Caco-2 (cell line): ENCODE results near the gene FUT6. TPM values are rescaled to one million over a fixed set of nuclear protein-coding genes. Genes with fewer than 3 reads are reported as not detected.

Experiments
- BruUV-seq: library from RNA; stranded (reverse); fragments of 400-500 nt; replicated peaks from 2 replicates; lab custom pipeline; 2021; lab: Mats Ljungman, UMichigan
- CTCF ChIA-PET: fragments of 300-600 bp; sonication (Branson Sonifier 250); formaldehyde crosslinking; loops from one replicate; lab custom pipeline; 2022; ENCODE audit warnings: antibody characterized with exemption; lab: Charles Lee
- POLR2A ChIA-PET: fragments of 300-600 bp; sonication (Branson Sonifier 250); formaldehyde crosslinking; loops from one replicate; lab custom pipeline; 2022; ENCODE audit warnings: antibody characterized with exemption; lab: Charles Lee
- DNase-seq, 2 experiments: peaks; one replicate each; pipeline versions ENCODE4 v3.0.0 to v3.0.0-alpha.2; 2020 to 2022
- H3K27me3 ChIP-seq: replicated peaks from 2 replicates; pipeline ENCODE4 v1.6.0; 2011; ENCODE audit warnings: low read length; ENCODE audit not compliant: control insufficient read depth, insufficient read depth
- H3K36me3 ChIP-seq: 2 replicates; pipeline ENCODE4 v1.5.1; 2011; ENCODE audit warnings: low read length; ENCODE audit not compliant: control insufficient read depth, insufficient read depth
- H3K4me1 ChIP-seq: fragments of 250-450 bp; sonication (Bioruptor Pico); 2 replicates; pipeline ENCODE4 v1.5.1; 2020; ENCODE audit warnings: mild to moderate bottlenecking
- H3K4me3 ChIP-seq: 2 replicates; pipeline ENCODE4 v1.5.1; 2011; ENCODE audit warnings: low read depth, mild to moderate bottlenecking, control low read depth, low read length
- H3K9me3 ChIP-seq: fragments of 250-450 bp; sonication (Bioruptor Pico); 2 replicates; pipeline ENCODE4 v1.5.1; 2020; ENCODE audit warnings: mild to moderate bottlenecking, moderate library complexity
- H3K27ac Mint-ChIP-seq: one replicate; pipeline ENCODE4 v1.8.0; 2022; ENCODE audit warnings: mixed read lengths; ENCODE audit not compliant: unreplicated experiment
- H3K27me3 Mint-ChIP-seq: one replicate; pipeline ENCODE4 v1.8.0; 2022; ENCODE audit warnings: mixed read lengths; ENCODE audit not compliant: insufficient read depth, unreplicated experiment
- H3K36me3 Mint-ChIP-seq: one replicate; pipeline ENCODE4 v1.8.0; 2022; ENCODE audit warnings: mild to moderate bottlenecking, mixed read lengths; ENCODE audit not compliant: insufficient read depth, unreplicated experiment
- H3K4me1 Mint-ChIP-seq: one replicate; pipeline ENCODE4 v1.8.0; 2022; ENCODE audit warnings: low read depth, mixed read lengths; ENCODE audit not compliant: unreplicated experiment
- H3K4me3 Mint-ChIP-seq: one replicate; pipeline ENCODE4 v1.8.0; 2022; ENCODE audit warnings: mild to moderate bottlenecking, moderate library complexity, mixed read lengths; ENCODE audit not compliant: unreplicated experiment
- H3K9me3 Mint-ChIP-seq: one replicate; pipeline ENCODE4 v1.8.0; 2022; ENCODE audit warnings: mixed read lengths; ENCODE audit not compliant: unreplicated experiment
- CTCF ChIP-seq, 2 experiments: fragments of 200-600 bp in 1 of 2; IDR thresholded peaks; 1 replicate in 1 of 2; 2 replicates in 1 of 2; pipeline versions ENCODE4 v1.5.1 to v1.8.0; 2011 to 2022; ENCODE audit warnings: antibody characterized with exemption in 1 of 2, control low read depth in 1 of 2, inconsistent platforms in 1 of 2, low read depth in 1 of 2, low read length in 1 of 2, mild to moderate bottlenecking in 1 of 2, moderate library complexity in 1 of 2; ENCODE audit not compliant: insufficient read depth in 1 of 2, severe bottlenecking in 1 of 2, unreplicated experiment in 1 of 2
- intact Hi-C: fragments of 100-400 bp; cut with micrococcal nuclease; formaldehyde crosslinking; loops from one replicate; pipeline ENCODE4 v1.10.0; 2022; ENCODE audit not compliant: unreplicated experiment
- total RNA-seq: library from RNA; stranded (reverse); gene quantifications from 2 replicates; pipeline ENCODE4 v1.2.3, GENCODE V29; 2022

The FUT6 gene
- total RNA-seq, 1 experiment from 2014 or later: not detected

GRCh38 chr19:5832061-5832460 is 7.4 kb downstream of the FUT6 start:
- H3K4me1 Mint-ChIP-seq: peaks cover 4% of the 10 kb centered on the region
- no peak overlapping the region for H3K27ac Mint-ChIP-seq

GRCh38 chr19:5831159-5831558 is 8.3 kb downstream of the FUT6 start:
- POLR2A ChIA-PET: no interaction called here
- no peak overlapping the region for H3K4me3 ChIP-seq
- H3K27me3 Mint-ChIP-seq: no peaks in the 10 kb centered on the region
- no peaks in the 10 kb centered on the region for H3K27me3 ChIP-seq
- H3K36me3 ChIP-seq: no peaks in the 10 kb centered on the region
- BruUV-seq: no TSS peak
- no peak overlapping the region for H3K27ac Mint-ChIP-seq
- no peak for TF ChIP-seq CTCF (IDR thresholded peaks at IDR 0.05; ENCODE audit: insufficient read depth in 1 of 2, low read depth in 1 of 2, low read length in 1 of 2, severe bottlenecking in 1 of 2, unreplicated experiment in 1 of 2)
- H3K9me3 ChIP-seq: no peaks in the 10 kb centered on the region
- H3K36me3 Mint-ChIP-seq: peaks cover 12% of the 10 kb centered on the region
- H3K4me1 Mint-ChIP-seq: peaks cover 7% of the 10 kb centered on the region
- CTCF ChIA-PET: no interaction called here
- no peaks in the 10 kb centered on the region for H3K9me3 Mint-ChIP-seq
- intact Hi-C loops: no loop called here
- no peak overlapping the region for H3K4me3 Mint-ChIP-seq
- DNase-seq: no peak
- H3K4me1 ChIP-seq: peaks cover 5% of the 10 kb centered on the region; the same call in 1 of the 2 replicates

More at GRCh38 chr19:5832061-5832460, 7.4 kb downstream of the FUT6 start:
- Mint-ChIP-seq H3K27me3 (no peaks in the 10 kb centered on the region), H3K4me3 (no peak overlapping the region), H3K9me3 (no peaks in the 10 kb centered on the region), H3K36me3 (peaks cover 12% of the 10 kb centered on the region)
- Histone ChIP-seq H3K9me3 (no peaks in the 10 kb centered on the region), H3K4me1 (peaks cover 4% of the 10 kb centered on the region; the same call in 1 of the 2 replicates), H3K27me3 (no peaks in the 10 kb centered on the region), H3K36me3 (no peaks in the 10 kb centered on the region), H3K4me3 (no peak overlapping the region)
- intact Hi-C loops: no loop called here
- no peak for DNase-seq
- no peak for TF ChIP-seq CTCF (IDR thresholded peaks at IDR 0.05; ENCODE audit: insufficient read depth in 1 of 2, low read depth in 1 of 2, low read length in 1 of 2, severe bottlenecking in 1 of 2, unreplicated experiment in 1 of 2)
- ChIA-PET CTCF (no interaction called here), POLR2A (no interaction called here)
- no TSS peak for BruUV-seq

GRCh38 chr19:5829567-5830310 is 9.8 kb downstream of the FUT6 start:
- no TSS peak for BruUV-seq
- CTCF ChIA-PET: interaction anchor here (2.8 kb wide), 1 partner anchor 26 kb away, joined by 39 read pairs; no protein-coding TSS in a partner anchor
- H3K36me3 ChIP-seq: no peaks in the 10 kb centered on the region
- intact Hi-C loops: loop anchor here (5.0 kb wide), 1 partner anchor 73 kb away; the partner anchor contains the start of genes NDUFA11 and VMAC
- peaks cover 7% of the 10 kb centered on the region for H3K4me1 Mint-ChIP-seq
- no peaks in the 10 kb centered on the region for H3K27me3 Mint-ChIP-seq
- H3K4me3 Mint-ChIP-seq: peak overlapping the region; percentile 54
- H3K9me3 ChIP-seq: no peaks in the 10 kb centered on the region
- TF ChIP-seq CTCF (IDR thresholded peaks at IDR 0.05; ENCODE audit: insufficient read depth in 1 of 2, low read depth in 1 of 2, low read length in 1 of 2, severe bottlenecking in 1 of 2, unreplicated experiment in 1 of 2): no peak
- peaks cover 5% of the 10 kb centered on the region; the same call in 1 of the 2 replicates for H3K4me1 ChIP-seq
- POLR2A ChIA-PET: no interaction called here
- no peaks in the 10 kb centered on the region for H3K9me3 Mint-ChIP-seq
- no peak for DNase-seq
- H3K27me3 ChIP-seq: no peaks in the 10 kb centered on the region
- no peak overlapping the region; the same call in 1 of the 2 replicates for H3K4me3 ChIP-seq
- H3K36me3 Mint-ChIP-seq: peaks cover 12% of the 10 kb centered on the region
- H3K27ac Mint-ChIP-seq: peak overlapping the region; percentile 22
